ENCODE results near the gene MED12L. TPM values are rescaled to one million over a fixed set of nuclear protein-coding genes. Genes with fewer than 3 reads are reported as not detected.

The MED12L gene
- total and polyA plus RNA-seq, 7 donors = 0.16 to 0.71 (median 0.28) TPM; not detected in 2

GRCh38 chr3:151276687-151277042 is 191.2 kb downstream of the MED12L start:
- intact Hi-C loops (cut with DNase I) = no loop called here

GRCh38 chr3:151278230-151278629 is 192.8 kb downstream of the MED12L start, which contains the start of gene P2RY14:
Gene P2RY14, minus strand, starts transcription at chr3:151278542. Its CDS starts 64,226 bp downstream, at chr3:151214316.
- 48 to 77% methylated on average over 4 of the region's 4 CpGs for WGBS, 2 donors
- peak within 1 kb of the TSS; percentile 16 to 33 (median 24) for H3K4me3 ChIP-seq

More at GRCh38 chr3:151276687-151277042, 191.2 kb downstream of the MED12L start:
- WGBS, 2 donors = 51 to 85% methylated on average over 6 of the region's 6 CpGs
- DNase-seq = no peak
- Histone ChIP-seq H3K27ac (peak overlapping the region in 3 of 4 donors; percentile 13 to 65 (median 14)), H3K4me3 (peak overlapping the region; percentile 16 to 33 (median 22)), H3K9me3 (no peaks in the 10 kb centered on the region), H3K36me3 (no peaks in the 10 kb centered on the region), H3K4me1 (peaks cover 0 to 23% (median 7%) of the 10 kb centered on the region in 4 donors), H3K27me3 (no peaks in the 10 kb centered on the region)
- no peak for TF ChIP-seq POLR2AphosphoS5 (IDR thresholded peaks at IDR 0.05)
- no peak for TF ChIP-seq POLR2A (IDR thresholded peaks at IDR 0.05)
- no peak for TF ChIP-seq CTCF (IDR thresholded peaks at IDR 0.05)
- no peak for TF ChIP-seq EP300 (IDR thresholded peaks at IDR 0.05)

GRCh38 chr3:151281671-151282324 is 196.3 kb downstream of the MED12L start:
- H3K27ac ChIP-seq = peak overlapping the region in 3 of 4 donors; percentile 37 to 65 (median 40)
- TF ChIP-seq EP300 (IDR thresholded peaks at IDR 0.05) = peak in 1 of 4 donors; percentile 37
- TF ChIP-seq CTCF (IDR thresholded peaks at IDR 0.05) = no peak
- TF ChIP-seq POLR2A (IDR thresholded peaks at IDR 0.05) = no peak
- no peak for TF ChIP-seq POLR2AphosphoS5 (IDR thresholded peaks at IDR 0.05)
- H3K4me3 ChIP-seq = no peak overlapping the region
- 84 to 89% methylated on average over 9 of the region's 9 CpGs for WGBS, 2 donors
- no peaks in the 10 kb centered on the region for H3K36me3 ChIP-seq
- DNase-seq = no peak
- intact Hi-C loops (cut with DNase I) = loop anchor here (1.0 to 10.0 kb wide), 2 partner anchors 113 to 553 kb away; no protein-coding TSS in a partner anchor
- no peaks in the 10 kb centered on the region for H3K9me3 ChIP-seq
- H3K4me1 ChIP-seq = peaks cover 0 to 40% (median 15%) of the 10 kb centered on the region in 4 donors
- H3K27me3 ChIP-seq = no peaks in the 10 kb centered on the region

More at GRCh38 chr3:151278230-151278629, 192.8 kb downstream of the MED12L start, which contains the start of gene P2RY14:
- Histone ChIP-seq H3K36me3 (no peaks in the 10 kb centered on the region), H3K4me1 (peaks cover 0 to 30% (median 13%) of the 10 kb centered on the region in 4 donors), H3K27ac (peak within 1 kb of the TSS; percentile 15 to 65 (median 46)), H3K27me3 (no peaks in the 10 kb centered on the region), H3K9me3 (no peaks in the 10 kb centered on the region)
- intact Hi-C loops (cut with DNase I) = loop anchor here (2.0 kb wide), 1 partner anchor 43 kb away; no protein-coding TSS in a partner anchor
- no peak for DNase-seq
- TF ChIP-seq POLR2A (IDR thresholded peaks at IDR 0.05) (no peak), EP300 (IDR thresholded peaks at IDR 0.05) (no peak), CTCF (IDR thresholded peaks at IDR 0.05) (no peak), POLR2AphosphoS5 (IDR thresholded peaks at IDR 0.05) (no peak)

GRCh38 chr3:151282921-151283320 is 197.5 kb downstream of the MED12L start:
- 0 to 1% methylated on average over 1 of the region's 1 CpG for WGBS, 2 donors
- Histone ChIP-seq H3K4me1 (peaks cover 0 to 40% (median 15%) of the 10 kb centered on the region in 4 donors), H3K27ac (peak overlapping the region in 2 of 4 donors; percentile 40 to 65), H3K27me3 (no peaks in the 10 kb centered on the region), H3K9me3 (no peaks in the 10 kb centered on the region), H3K36me3 (no peaks in the 10 kb centered on the region), H3K4me3 (no peak overlapping the region)
- intact Hi-C loops (cut with DNase I) = loop anchor here (1.0 to 10.0 kb wide), 3 partner anchors 56 to 552 kb away; no protein-coding TSS in a partner anchor
- TF ChIP-seq POLR2AphosphoS5 (IDR thresholded peaks at IDR 0.05) (no peak), EP300 (IDR thresholded peaks at IDR 0.05) (no peak), CTCF (IDR thresholded peaks at IDR 0.05) (peak; percentile 48 to 70 (median 58)), POLR2A (IDR thresholded peaks at IDR 0.05) (no peak)
- no peak for DNase-seq
